Fibroblast of upper back skin (primary cell): ENCODE results near the gene EPHA2.
"Not testable (repeated sequence)": the region's sequence is repeated elsewhere in the genome, so short reads cannot be mapped to it uniquely, and the experiment has no call there.

Experiments
- DNase-seq: peaks from one replicate; pipeline ENCODE4 v3.0.0-alpha.2; 2013

EPHA2 gene

GRCh38 chr1:16183765-16184556 is 28.1 kb upstream of the EPHA2 start:
- DNase-seq, result no peak

GRCh38 chr1:16183179-16183578 is 27.3 kb upstream of the EPHA2 start:
- DNase-seq, result peak; percentile 60

GRCh38 chr1:16181887-16182719 is 26.2 kb upstream of the EPHA2 start:
- DNase-seq, result peak; percentile 91

- DNase-seq, result peak; percentile 65
Measured at GRCh38 chr1:16180291-16180824, 24.5 kb upstream of the EPHA2 start.

GRCh38 chr1:16178596-16179497 is 23.0 kb upstream of the EPHA2 start:
- DNase-seq, result peak; percentile 31

GRCh38 chr1:16177306-16177705 is 21.4 kb upstream of the EPHA2 start:
- no peak for DNase-seq

- DNase-seq, result no peak
Measured at GRCh38 chr1:16176653-16177052, 20.8 kb upstream of the EPHA2 start.

GRCh38 chr1:16175610-16176553 is 20.0 kb upstream of the EPHA2 start:
- peak; percentile 94 for DNase-seq

- DNase-seq, result peak; percentile 25
Measured at GRCh38 chr1:16174886-16175598, 19.2 kb upstream of the EPHA2 start.

GRCh38 chr1:16174261-16174868 is 18.5 kb upstream of the EPHA2 start:
- DNase-seq, result no peak

- peak; percentile 80 for DNase-seq
Measured at GRCh38 chr1:16173447-16174260, 17.8 kb upstream of the EPHA2 start.

GRCh38 chr1:16172964-16173446 is 17.1 kb upstream of the EPHA2 start:
- DNase-seq, result peak; percentile 44

- no peak for DNase-seq
Measured at GRCh38 chr1:16172218-16172830, 16.5 kb upstream of the EPHA2 start.

GRCh38 chr1:16171314-16172151 is 15.7 kb upstream of the EPHA2 start:
- DNase-seq, result no peak

GRCh38 chr1:16170283-16170673 is 14.4 kb upstream of the EPHA2 start:
- DNase-seq, result no peak

GRCh38 chr1:16168622-16169360 is 12.9 kb upstream of the EPHA2 start:
- no peak for DNase-seq

GRCh38 chr1:16168144-16168495 is 12.3 kb upstream of the EPHA2 start:
- DNase-seq, result not testable (repeated sequence)
